Amniotic stem cell (primary cell): ENCODE data around the gene MAP3K14.

Source experiments
- DNase-seq: peaks from one replicate; lab custom pipeline; 2025; lab: John Stamatoyannopoulos, UW

MAP3K14 gene

GRCh38 chr17:45235416-45236281 is 81.2 kb downstream of the MAP3K14 start:
- peak; percentile 42 for DNase-seq

DNA sequence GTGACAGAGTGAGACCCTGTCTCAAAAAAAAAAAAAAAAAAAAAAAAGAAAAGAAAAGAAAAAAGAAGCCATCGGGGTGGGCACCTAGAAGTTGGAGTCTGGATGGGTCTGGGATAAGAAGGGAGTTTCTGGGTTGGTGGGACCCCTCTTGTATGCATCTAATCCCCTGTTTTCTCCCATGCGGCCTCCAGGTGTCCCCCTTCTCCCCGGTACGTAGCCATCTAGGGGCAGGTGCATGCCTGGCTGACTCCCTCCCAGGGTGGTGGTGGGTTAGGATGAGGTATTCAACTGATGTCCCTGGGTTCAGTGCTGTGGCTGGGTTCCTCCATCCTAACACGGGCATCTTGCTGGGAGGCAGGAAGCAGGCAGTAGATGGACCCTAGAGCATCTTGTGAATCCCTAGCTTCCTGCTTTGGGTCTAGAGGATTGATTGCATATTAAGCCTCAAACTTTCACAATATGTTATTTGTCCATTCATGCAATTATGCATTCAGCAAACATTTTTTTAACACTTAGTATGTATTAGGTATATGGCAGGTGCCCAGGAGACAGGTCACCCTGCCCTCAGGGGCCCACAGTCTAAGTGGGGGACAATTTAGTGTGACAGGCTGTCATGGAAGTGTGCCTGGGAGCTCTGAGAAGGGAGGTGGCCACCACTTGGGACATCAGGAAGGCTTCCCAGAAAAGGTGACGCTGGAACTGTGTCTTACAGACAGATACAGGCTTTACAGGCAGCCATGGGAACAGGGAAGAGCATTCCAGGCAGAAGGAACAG is 82.0 kb downstream of the MAP3K14 start:
- DNase-seq, result no peak

DNA sequence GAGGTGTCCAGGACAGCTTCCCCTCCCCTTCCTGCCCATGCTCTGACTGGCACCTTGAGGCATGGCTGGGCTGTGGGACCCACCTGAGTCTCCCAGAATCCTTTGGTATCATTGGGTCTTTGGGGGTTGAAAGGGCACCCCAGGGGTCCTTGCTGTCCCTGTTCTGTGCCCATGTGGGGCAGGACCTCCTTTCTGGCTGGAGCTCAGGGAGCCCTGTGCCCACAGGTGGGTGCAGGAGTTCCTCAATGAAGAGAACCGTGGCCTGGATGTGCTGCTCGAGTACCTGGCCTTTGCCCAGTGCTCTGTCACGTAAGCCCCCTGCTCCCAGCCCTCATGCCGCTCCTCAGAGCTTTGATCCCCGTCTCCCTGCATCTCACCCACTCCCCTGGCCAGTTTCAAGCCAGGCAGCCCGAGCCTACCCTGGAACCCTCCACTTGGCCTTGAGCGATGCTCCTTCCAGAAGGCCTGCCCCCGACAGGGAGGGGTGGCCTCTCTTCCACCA is 83.3 kb downstream of the MAP3K14 start:
- no peak for DNase-seq

DNA sequence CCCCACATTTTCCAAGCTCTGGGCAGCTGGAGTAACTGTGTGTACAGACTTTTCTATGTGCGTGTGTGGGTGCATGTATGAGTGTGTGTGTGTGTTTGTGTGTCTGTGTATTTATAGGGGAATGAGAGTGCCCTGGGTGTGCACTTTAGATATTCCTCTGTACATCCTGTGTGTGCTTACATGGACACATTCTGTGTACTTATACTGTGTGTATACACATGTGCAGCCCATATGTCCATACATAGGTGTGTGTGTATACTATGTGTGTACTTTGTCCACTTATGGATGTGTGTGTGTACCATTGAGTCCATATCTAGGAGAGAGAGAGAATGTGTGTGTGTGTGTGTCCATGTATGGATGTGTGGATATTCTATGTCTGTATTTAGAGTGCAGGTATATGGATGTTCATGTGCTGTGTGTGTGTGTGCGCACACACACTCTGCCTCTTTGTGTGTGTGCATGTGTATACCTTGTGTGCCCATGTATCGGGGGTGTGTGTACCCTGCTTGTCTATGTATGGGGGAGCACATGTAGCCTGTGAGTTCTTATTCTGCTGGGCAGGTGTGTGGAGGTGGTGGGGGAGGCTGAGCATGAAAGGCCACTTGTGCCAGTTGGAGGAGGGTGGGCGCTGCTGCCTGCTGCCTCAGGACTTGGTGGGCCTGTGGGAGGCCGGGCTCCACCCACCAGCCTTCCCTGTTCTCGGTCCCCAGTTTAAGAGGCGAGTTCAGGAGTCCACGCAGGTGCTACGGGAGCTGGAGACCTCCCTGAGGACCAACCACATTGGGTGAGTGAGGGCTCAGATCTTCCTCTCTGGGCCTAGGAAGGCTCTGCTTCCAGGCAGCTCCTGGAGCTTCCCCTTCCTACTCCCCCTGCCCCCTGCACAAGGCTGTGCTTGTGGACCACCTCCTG is 84.1 kb downstream of the MAP3K14 start:
- DNase-seq, result no peak

DNA sequence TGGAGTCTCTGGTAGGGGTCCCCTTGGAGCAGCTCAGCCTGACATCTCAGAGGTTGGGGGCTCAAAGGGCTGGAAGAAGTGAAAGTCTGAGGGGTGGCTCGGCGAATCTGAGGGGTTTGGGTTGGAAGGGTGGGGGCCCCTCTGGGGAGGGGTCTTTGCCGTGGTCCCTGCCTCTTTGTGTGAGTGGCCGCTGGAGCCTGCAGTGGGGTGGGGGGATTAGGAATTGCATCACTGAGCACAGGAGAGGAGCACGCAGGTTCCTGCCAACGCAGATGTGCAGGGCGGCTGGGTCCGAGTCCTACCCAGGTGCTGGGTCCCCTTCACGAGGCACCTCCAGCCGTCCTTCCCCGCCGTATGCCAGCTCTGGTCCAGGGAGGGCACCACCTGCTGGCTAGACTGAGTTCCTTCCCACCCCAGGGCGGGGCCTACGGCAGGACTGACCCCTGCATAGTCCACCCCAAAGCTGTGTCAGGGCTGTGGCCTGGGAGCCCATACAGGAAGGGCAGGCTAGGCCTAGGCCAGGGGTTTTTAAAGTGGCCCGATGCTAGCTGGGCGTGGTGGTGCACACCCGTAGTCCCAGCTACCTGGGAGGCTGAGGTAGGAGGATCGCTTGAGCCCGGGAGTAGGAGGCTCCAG is 85.2 kb downstream of the MAP3K14 start:
- no peak for DNase-seq

DNA sequence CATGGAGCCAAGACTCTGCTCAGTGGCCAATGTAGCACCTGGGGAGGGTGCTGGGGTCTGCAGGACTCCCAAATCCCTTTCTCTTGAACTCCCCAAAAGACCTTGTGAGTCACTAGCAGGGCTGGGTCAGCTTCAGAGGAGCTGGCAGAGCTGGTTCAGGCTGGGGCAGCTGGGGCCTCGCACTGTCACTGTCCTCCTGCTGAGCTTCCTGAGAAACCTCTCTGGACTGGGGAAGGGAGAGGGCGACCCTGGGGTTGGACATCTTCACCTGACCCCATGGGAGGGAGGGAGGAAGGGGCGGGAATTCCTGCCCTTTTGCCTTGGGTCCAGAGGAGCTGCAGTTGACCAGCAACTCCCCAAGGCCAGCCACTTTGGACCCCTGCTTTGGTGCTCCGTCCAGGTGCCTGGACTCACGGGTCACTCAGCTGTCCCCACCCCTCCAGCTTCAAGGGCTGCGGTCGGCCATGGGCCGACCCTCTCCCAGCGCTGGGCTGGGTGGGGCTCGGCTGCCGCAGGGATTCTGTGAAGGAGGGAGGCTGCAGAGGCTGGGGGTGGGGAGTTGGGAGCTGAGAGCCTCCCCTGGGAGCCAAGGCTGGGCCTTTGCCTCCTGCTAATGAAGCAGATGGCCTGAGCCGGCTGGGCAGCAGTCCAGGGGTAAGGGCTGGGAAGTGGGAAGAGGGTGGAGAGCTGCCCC is 85.9 kb downstream of the MAP3K14 start:
- DNase-seq, result no peak

- DNase-seq, result no peak
These were observed 86.4 kb downstream of the MAP3K14 start for GRCh38 chr17:45230410-45230786.

GRCh38 chr17:45229681-45230409 is 87.0 kb downstream of the MAP3K14 start:
- no peak for DNase-seq

GRCh38 chr17:45228763-45229539 is 87.9 kb downstream of the MAP3K14 start:
- no peak for DNase-seq

GRCh38 chr17:45227926-45228762 is 88.7 kb downstream of the MAP3K14 start:
- DNase-seq, result no peak

- DNase-seq, result no peak
These were observed 89.5 kb downstream of the MAP3K14 start for GRCh38 chr17:45227101-45227925.

DNA sequence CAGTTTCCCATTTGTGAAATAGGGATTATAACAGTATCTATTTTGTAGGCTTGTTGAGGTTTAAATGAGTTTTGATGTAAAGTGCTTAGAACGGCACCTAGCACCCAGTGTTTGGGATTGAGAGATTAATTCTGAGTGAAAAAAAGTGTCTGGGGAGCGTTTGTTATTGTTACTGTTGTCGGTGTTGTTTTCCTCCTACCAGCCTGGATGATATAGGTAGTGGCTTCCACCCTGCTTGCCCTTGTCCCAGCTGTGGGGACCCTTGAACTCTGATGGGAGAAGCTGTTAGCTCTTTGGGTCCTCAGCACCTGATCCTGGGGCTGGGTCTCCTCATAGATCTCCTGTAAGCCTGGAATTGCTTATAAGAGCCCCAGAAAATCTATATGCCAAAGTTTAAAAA is 90.2 kb downstream of the MAP3K14 start:
- DNase-seq, result no peak

DNA sequence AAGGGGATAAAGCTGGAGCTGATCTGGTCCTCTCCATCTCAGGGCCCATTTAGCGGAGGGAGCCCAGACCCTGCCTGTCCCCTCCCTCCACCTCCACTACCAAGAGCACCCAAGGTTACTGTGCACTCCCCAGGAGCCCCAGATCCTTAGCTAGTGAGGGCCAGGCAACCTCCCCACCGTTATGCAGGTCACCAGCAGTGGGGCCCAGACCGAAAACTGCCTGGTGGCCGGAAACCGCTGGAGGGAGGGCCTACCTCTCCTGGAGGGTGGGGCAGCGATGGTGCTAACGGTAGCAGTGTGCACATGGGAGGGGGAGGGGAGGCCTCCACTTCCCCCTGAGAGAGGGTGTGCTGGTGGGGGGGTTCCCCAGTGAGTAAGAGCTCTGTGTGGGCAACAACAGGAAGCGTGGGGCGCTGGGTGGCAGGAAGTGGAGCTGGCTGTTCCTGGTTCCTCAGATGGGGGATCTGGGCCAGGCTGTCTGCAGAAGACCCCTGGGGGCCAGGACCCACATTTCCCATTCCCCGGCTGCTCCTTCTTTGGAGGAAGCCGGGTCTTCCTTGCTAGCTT is 90.8 kb downstream of the MAP3K14 start:
- DNase-seq, result no peak

DNA sequence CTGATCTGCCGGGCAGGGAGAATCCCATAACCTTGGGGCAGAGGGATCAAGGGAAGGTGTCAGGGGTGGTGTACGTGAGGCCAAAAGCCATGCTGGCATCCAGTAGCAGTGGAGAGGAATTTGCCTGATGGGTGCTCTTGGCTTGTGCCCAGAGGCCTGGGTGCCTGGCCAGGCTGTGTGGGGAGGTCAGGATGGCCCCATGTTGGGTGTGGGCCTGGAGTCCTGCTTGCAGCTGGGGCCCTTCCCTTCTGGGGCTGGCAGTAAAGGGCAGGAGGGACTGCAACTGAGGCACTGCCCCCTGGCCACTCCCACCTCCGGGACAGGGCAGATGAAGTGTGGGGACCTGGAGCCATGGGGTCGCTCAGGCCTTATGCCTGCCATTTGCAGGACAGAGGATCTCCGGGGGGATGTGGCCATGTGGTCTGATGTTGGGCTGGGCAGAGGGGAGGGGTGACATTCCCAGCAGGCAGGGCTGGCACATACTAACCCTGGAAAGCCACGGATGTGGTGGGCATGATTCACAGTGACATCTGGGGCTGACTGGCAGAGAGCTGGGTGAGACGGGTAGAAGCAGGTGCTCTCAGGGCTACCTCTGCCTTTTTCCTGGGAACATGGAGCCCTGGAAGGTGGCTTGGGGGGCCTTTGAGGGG is 91.6 kb downstream of the MAP3K14 start:
- no peak for DNase-seq

- no peak for DNase-seq
These were observed 92.2 kb downstream of the MAP3K14 start for GRCh38 chr17:45224671-45225050.
